Body of pancreas (tissue), 4 donors: ENCODE results near the gene NKAIN2. TPM values are rescaled to one million over a fixed set of nuclear protein-coding genes. Genes with fewer than 3 reads are reported as not detected.

Experiments
- ATAC-seq: fragments of 150-250 bp; one replicate; pipeline ENCODE4 v1.9.1; 2016
- DNase-seq, 4 donors: peaks; one replicate each; pipeline ENCODE4 v3.0.0-alpha.2; 2019
- H3K27ac ChIP-seq, 4 donors: fragments of 200-600 bp; sonication (generic); 1 replicate in 3 of 4; 2 replicates in 1 of 4; pipeline versions ENCODE4 v1.5.1 to v1.6.1; 2016 to 2019; ENCODE audit warnings: mild to moderate bottlenecking in 1 of 4, mixed read lengths in 1 of 4, moderate library complexity in 1 of 4
- H3K27me3 ChIP-seq, 2 donors: fragments of 200-600 bp; sonication (generic); one replicate each; pipeline ENCODE4 v1.6.0; 2016; ENCODE audit warnings: mild to moderate bottlenecking in 1 of 2
- H3K36me3 ChIP-seq, 2 donors: fragments of 200-600 bp; sonication (generic); replicated peaks in 1 of 2; 2 replicates each; pipeline ENCODE4 v1.5.1; 2016; ENCODE audit warnings: low read depth in 2 of 2; ENCODE audit not compliant: insufficient read depth in 1 of 2
- H3K4me1 ChIP-seq: fragments of 200-600 bp; sonication (generic); one replicate; pipeline ENCODE4 v1.6.0; 2016
- H3K4me3 ChIP-seq, 2 donors: fragments of 200-600 bp; sonication (generic); 1 replicate in 1 of 2; 2 replicates in 1 of 2; pipeline ENCODE4 v1.5.1; 2016 to 2019
- H3K9me3 ChIP-seq, 3 donors: fragments of 200-600 bp; sonication (generic); 1 replicate in 2 of 3; 2 replicates in 1 of 3; pipeline ENCODE4 v1.5.1; 2016
- POLR2A ChIP-seq, 3 donors: fragments of 450-650 bp; IDR thresholded peaks; one replicate each; pipeline ENCODE4 v1.6.1; 2016; ENCODE audit warnings: antibody characterized with exemption in 3 of 3, mild to moderate bottlenecking in 2 of 3
- WGBS, 2 donors: methylation state at CpG; one replicate each; pipeline ENCODE4 v1.1.5; 2017; 5-methylcytosine and 5-hydroxymethylcytosine counted together
- intact Hi-C: fragments of 100-400 bp; cut with DNase I; formaldehyde crosslinking; loops from one replicate; pipeline ENCODE4 v1.15.1; 2023
- total RNA-seq, 2 donors: library from RNA; depleted of rRNA; stranded (reverse); fragments of >200 nt; gene quantifications; one replicate each; pipeline ENCODE4 v1.1.0, GENCODE V29; 2016
- TF ChIP-seq, protein P1 (sequence below), 7 experiments: fragments of 450-650 bp in 4 of 7; fragments of 200-600 bp in 3 of 7; sonication (generic) in 3 of 7; IDR thresholded peaks; one replicate each; pipeline ENCODE4 v1.5.1; 2016 to 2019; ENCODE audit warnings: antibody characterized with exemption in 7 of 7

Gene NKAIN2
- total RNA-seq, 2 donors from 2014 or later, result not detected

DNA sequence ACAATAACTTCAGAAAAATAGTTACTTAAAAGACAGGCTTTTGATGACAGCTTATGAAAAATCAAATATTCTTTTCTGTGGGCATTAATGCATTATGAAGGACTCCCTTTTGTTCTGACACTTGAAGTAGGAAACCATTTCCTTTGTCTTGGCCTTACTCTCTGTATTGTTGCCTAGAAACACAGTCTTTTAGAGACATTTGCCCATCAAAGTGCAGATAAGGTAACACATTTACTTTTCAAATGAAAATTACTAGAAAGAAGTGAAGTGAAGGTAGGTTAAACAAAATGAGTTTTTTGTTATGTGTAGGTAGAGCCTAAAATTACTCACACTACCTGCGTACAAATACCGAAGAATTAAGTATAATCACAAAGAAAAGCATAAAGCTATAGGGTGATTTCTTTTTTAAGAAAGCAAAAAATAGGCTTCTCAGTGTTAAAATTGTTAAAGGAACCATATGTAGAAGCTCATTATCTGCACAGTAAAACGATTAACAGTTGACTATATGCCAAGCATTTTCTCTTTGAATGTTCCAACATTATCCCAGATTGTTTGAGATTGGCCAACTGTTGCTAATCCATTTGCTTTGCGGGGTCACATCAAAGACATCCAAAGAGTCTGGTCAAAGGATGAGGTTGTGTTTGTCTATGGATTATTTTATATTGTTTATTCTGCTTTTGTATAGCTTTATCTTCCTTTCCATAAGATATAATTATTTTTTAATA lies 616.6 kb downstream of the NKAIN2 start:
- Histone ChIP-seq H3K4me3 (no peak overlapping the region), H3K4me1 (no peaks in the 10 kb centered on the region), H3K9me3 (no peaks in the 10 kb centered on the region), H3K27me3 (no peaks in the 10 kb centered on the region), H3K36me3 (no peaks in the 10 kb centered on the region), H3K27ac (no peak overlapping the region)
- 61 to 65% methylated on average over 4 of the region's 4 CpGs for WGBS, 2 donors
- no peak for TF ChIP-seq POLR2A (IDR thresholded peaks at IDR 0.05)
- TF ChIP-seq, protein P1, sequence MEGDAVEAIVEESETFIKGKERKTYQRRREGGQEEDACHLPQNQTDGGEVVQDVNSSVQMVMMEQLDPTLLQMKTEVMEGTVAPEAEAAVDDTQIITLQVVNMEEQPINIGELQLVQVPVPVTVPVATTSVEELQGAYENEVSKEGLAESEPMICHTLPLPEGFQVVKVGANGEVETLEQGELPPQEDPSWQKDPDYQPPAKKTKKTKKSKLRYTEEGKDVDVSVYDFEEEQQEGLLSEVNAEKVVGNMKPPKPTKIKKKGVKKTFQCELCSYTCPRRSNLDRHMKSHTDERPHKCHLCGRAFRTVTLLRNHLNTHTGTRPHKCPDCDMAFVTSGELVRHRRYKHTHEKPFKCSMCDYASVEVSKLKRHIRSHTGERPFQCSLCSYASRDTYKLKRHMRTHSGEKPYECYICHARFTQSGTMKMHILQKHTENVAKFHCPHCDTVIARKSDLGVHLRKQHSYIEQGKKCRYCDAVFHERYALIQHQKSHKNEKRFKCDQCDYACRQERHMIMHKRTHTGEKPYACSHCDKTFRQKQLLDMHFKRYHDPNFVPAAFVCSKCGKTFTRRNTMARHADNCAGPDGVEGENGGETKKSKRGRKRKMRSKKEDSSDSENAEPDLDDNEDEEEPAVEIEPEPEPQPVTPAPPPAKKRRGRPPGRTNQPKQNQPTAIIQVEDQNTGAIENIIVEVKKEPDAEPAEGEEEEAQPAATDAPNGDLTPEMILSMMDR (IDR thresholded peaks at IDR 0.05), result no peak
- ATAC-seq (no peak), DNase-seq (no peak)
- intact Hi-C loops, result no loop called here

DNA sequence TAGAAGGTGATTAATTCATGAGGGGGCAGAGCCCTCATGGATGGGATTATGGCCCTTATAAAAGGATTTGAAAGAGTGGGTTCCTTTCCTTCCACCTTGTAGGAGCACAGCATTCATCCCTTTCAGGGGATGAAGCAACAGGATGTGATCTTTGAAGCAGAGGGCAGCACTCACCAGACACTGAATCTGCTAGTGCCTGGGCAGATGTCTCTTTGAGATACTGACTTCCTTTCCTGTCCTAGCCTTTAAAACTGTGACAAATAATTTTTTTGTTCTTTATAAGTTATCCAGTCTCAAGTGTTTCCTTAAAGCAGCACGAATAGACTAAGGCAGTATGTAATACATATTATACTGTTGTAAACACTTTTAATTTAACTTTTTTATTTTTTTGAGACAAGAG lies 620.0 kb downstream of the NKAIN2 start:
- TF ChIP-seq, protein P1 (IDR thresholded peaks at IDR 0.05), result no peak
- H3K4me3 ChIP-seq, result no peak overlapping the region
- WGBS, 2 donors, result 42 to 54% methylated on average over 1 of the region's 1 CpG
- no peaks in the 10 kb centered on the region for H3K9me3 ChIP-seq
- no peaks in the 10 kb centered on the region for H3K27me3 ChIP-seq
- DNase-seq, result no peak
- intact Hi-C loops, result no loop called here
- no peaks in the 10 kb centered on the region for H3K36me3 ChIP-seq
- no peak overlapping the region for H3K27ac ChIP-seq
- ATAC-seq, result no peak
- H3K4me1 ChIP-seq, result no peaks in the 10 kb centered on the region

DNA sequence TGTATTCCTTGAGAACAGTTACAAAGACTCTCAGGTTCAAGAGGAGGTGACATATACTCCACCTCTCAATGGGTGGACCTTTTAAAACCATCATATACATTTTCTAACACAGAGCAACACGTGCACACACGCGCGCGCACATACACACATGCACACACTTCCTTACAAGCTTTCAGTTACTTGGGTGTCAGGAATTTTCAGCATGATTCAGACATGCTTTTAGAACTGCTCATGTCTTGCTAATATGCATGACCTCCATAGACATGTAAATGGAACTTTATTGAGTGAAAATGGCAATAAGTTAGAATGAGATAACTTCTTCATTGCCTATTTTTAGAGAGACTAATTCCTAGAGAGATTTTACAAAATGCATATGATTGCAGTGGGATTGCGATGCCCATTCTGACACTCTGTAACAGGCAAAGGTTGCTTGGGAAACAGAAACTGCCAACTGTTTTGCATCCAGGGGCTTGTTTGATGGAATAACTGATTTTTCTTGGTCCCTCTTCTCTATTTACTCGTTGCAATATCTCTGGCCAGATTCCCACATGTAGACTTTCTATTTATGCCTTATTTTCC lies 627.2 kb downstream of the NKAIN2 start:
- ATAC-seq (no peak), DNase-seq (no peak)
- H3K9me3 ChIP-seq, result no peaks in the 10 kb centered on the region
- no peak overlapping the region for H3K27ac ChIP-seq
- H3K4me3 ChIP-seq, result no peak overlapping the region
- intact Hi-C loops, result no loop called here
- no peaks in the 10 kb centered on the region for H3K27me3 ChIP-seq
- 82 to 88% methylated on average over 7 of the region's 7 CpGs for WGBS, 2 donors
- no peaks in the 10 kb centered on the region for H3K4me1 ChIP-seq
- no peaks in the 10 kb centered on the region for H3K36me3 ChIP-seq
- TF ChIP-seq POLR2A (IDR thresholded peaks at IDR 0.05), result no peak
- TF ChIP-seq, protein P1 (IDR thresholded peaks at IDR 0.05), result no peak

DNA sequence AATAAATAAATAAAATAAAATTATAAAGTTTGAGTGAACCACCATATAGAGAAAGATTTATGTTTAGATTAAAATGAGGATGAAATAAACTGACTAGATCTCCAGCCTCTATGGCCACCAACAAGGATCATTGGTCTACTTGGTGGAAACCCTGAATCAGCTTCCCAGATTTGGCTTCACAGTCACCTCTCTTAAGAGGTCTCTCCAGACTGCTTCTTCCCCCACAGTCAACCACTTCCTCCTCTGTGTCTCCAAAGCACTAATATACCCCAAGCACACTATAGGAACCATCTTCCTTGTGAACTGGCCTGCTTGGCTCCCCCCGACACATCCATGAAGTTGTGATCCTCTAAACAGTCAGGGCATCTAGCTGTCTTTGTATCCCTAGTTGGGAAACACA lies 629.0 kb downstream of the NKAIN2 start:
- Histone ChIP-seq H3K36me3 (no peaks in the 10 kb centered on the region), H3K9me3 (no peaks in the 10 kb centered on the region), H3K4me3 (no peak overlapping the region), H3K27me3 (no peaks in the 10 kb centered on the region), H3K4me1 (no peaks in the 10 kb centered on the region), H3K27ac (no peak overlapping the region)
- TF ChIP-seq, protein P1 (IDR thresholded peaks at IDR 0.05), result no peak
- TF ChIP-seq POLR2A (IDR thresholded peaks at IDR 0.05), result no peak
- no peak for ATAC-seq
- no peak for DNase-seq
- intact Hi-C loops, result no loop called here
- WGBS, 2 donors, result 71 to 93% methylated on average over 1 of the region's 1 CpG
